ENCODE measurements around the gene RCOR2.

The RCOR2 gene

DNA sequence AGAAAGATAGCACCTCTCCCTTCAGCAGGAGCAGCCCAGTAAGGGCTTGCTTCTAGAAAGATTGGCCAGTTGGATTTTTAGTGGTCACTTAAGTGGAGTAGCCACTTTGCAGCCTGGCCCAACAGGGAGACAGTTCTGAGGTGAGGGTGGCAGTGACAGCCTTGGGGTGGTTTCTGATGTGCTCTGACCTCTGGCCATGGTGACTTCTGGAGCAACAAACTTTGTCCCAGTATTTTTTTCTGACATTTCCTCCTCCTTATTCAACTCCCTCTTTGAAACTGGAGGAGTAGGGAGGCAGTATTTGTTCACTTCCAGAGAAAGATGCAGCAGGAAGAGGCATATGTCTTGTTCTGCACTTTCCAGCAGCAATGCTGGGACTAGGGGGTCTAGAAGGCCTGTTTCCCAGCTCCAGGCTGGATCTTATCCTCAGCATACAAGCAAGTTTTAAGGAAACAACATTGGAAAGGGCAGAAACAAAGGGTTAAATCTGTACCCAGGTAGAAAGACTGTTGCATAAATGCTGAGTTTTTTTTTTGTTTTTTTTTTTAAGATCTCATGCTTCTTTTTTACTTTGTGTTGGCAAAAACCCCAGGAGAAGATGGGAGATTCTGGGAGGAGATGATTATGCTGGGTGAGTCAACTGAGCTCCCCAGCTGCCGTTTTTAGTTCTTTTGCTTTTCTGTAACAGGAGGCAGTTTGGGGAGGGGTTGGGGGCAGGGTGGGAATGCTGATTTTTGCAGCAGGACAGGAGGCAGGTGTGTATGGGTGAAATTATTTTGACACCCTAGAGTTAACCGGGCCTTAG is 37.2 kb downstream of the RCOR2 start:
- peak overlapping the region in 1 of 2 experiments; percentile 4 for H3K27ac ChIP-seq (ENCODE audit: insufficient read depth in 1 of 2, low read depth in 1 of 2, low read length in 2 of 2, poor library complexity in 1 of 2, severe bottlenecking in 2 of 2)
- peaks cover 12 to 67% (median 52%) of the 10 kb centered on the region in 4 experiments for H3K4me1 ChIP-seq (ENCODE audit: control extremely low read depth in 1 of 4, control insufficient read depth in 4 of 4, insufficient read depth in 4 of 4, low read length in 3 of 4)
- no peaks in the 10 kb centered on the region for H3K27me3 ChIP-seq (replicated peaks in 2 of 5; ENCODE audit: control insufficient read depth in 4 of 5, insufficient read depth in 5 of 5, low read length in 4 of 5)
- H3K9me3 ChIP-seq (ENCODE audit: control extremely low read depth in 1 of 5, control insufficient read depth in 4 of 5, insufficient read depth in 2 of 5, low read depth in 1 of 5, low read length in 4 of 5): no peaks in the 10 kb centered on the region
- DNase-seq: no peak
- ChIA-PET CTCF (interaction anchor here (0.9 to 9.6 kb wide), 6 partner anchors 10 to 65 kb away, joined by 3 to 71 read pairs (median 3); partner anchors contain the start of gene MARK2), POLR2A (no interaction called here)
- H3K36me3 ChIP-seq (ENCODE audit: control insufficient read depth in 4 of 4, insufficient read depth in 4 of 4, low read length in 3 of 4): peaks cover 0 to 8% (median 4%) of the 10 kb centered on the region in 4 experiments
- H3K4me3 ChIP-seq (ENCODE audit: control insufficient read depth in 1 of 7, extremely low read depth in 1 of 7, insufficient read depth in 4 of 7, low read depth in 2 of 7, low read length in 6 of 7): no peak overlapping the region
- 14% methylated on average over 1 of the region's 2 CpGs for WGBS (ENCODE audit: insufficient coverage)

DNA sequence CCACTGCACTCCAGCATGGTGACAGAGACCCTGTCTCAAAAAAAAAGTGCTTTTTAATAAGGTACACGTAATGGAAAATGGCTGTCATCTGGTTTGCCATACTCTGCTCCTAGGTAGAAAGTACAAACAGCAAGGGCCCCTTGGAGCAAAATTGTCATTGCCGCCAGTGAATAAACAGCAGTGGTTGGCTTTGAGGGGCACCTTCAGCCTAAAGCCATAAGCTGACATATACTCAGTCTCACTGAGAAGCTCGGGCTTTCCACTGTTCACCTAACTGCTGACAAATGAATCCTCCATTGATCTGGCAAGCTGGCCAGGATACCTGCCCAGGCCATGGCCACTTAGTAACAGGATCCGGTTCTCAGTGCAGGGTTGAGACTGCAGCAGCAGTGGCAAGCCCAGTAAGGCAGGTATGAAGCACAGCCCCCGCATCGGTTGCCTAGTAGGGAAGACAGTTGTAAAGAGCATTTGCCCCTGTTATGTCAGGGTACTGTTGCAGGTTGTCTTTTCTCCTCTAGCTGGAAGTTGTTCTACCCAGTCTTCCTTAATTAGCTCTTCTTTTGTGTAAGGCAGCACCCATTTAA is 39.2 kb downstream of the RCOR2 start:
- peaks cover 0 to 8% (median 5%) of the 10 kb centered on the region in 4 experiments for H3K36me3 ChIP-seq (ENCODE audit: control insufficient read depth in 4 of 4, insufficient read depth in 4 of 4, low read length in 3 of 4)
- no peaks in the 10 kb centered on the region for H3K9me3 ChIP-seq (ENCODE audit: control extremely low read depth in 1 of 5, control insufficient read depth in 4 of 5, insufficient read depth in 2 of 5, low read depth in 1 of 5, low read length in 4 of 5)
- POLR2A ChIA-PET: no interaction called here
- CTCF ChIA-PET: interaction anchor here (0.6 to 9.6 kb wide), 5 partner anchors 9 to 185 kb away, joined by 3 to 71 read pairs (median 3); partner anchors contain the start of gene MARK2
- WGBS (ENCODE audit: insufficient coverage): 94% methylated on average over 6 of the region's 6 CpGs
- H3K4me1 ChIP-seq (ENCODE audit: control extremely low read depth in 1 of 4, control insufficient read depth in 4 of 4, insufficient read depth in 4 of 4, low read length in 3 of 4): peaks cover 9 to 67% (median 54%) of the 10 kb centered on the region in 4 experiments
- H3K27me3 ChIP-seq (replicated peaks in 2 of 5; ENCODE audit: control insufficient read depth in 4 of 5, insufficient read depth in 5 of 5, low read length in 4 of 5): no peaks in the 10 kb centered on the region
- DNase-seq: no peak
- no peak overlapping the region for H3K4me3 ChIP-seq (ENCODE audit: control insufficient read depth in 1 of 7, extremely low read depth in 1 of 7, insufficient read depth in 4 of 7, low read depth in 2 of 7, low read length in 6 of 7)
- H3K27ac ChIP-seq (ENCODE audit: insufficient read depth in 1 of 2, low read depth in 1 of 2, low read length in 2 of 2, poor library complexity in 1 of 2, severe bottlenecking in 2 of 2): no peak overlapping the region

DNA sequence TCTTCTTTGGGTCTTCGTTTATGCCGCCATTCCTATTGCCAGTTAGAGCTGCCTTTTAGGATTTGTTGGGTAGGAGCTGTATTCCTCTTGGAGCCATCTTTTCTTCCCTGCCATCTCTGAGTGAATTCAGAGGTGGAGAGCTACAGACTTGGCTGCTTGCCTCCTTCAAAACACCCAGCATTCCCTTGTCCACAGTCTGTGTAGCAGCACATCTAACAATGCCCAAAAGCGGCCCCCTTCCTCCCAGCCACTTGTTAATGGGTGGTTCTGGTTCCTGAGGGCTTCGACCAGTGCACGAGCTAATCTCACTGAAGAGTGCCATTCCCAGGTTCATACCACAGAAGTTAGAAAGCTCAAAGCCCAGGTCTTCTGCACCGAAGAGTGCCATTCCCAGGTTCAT is 40.3 kb downstream of the RCOR2 start:
- WGBS (ENCODE audit: insufficient coverage): 100% methylated on average over 6 of the region's 6 CpGs
- DNase-seq: no peak
- no peak overlapping the region for H3K4me3 ChIP-seq (ENCODE audit: control insufficient read depth in 1 of 7, extremely low read depth in 1 of 7, insufficient read depth in 4 of 7, low read depth in 2 of 7, low read length in 6 of 7)
- H3K9me3 ChIP-seq (ENCODE audit: control extremely low read depth in 1 of 5, control insufficient read depth in 4 of 5, insufficient read depth in 2 of 5, low read depth in 1 of 5, low read length in 4 of 5): no peaks in the 10 kb centered on the region
- POLR2A ChIA-PET: no interaction called here
- CTCF ChIA-PET: interaction anchor here (0.7 to 9.6 kb wide), 8 partner anchors 10 to 273 kb away, joined by 3 to 71 read pairs (median 4); partner anchors contain the start of genes MARK2 and ZFTA
- no peaks in the 10 kb centered on the region for H3K27me3 ChIP-seq (replicated peaks in 2 of 5; ENCODE audit: control insufficient read depth in 4 of 5, insufficient read depth in 5 of 5, low read length in 4 of 5)
- no peak overlapping the region for H3K27ac ChIP-seq (ENCODE audit: insufficient read depth in 1 of 2, low read depth in 1 of 2, low read length in 2 of 2, poor library complexity in 1 of 2, severe bottlenecking in 2 of 2)
- peaks cover 8 to 67% (median 56%) of the 10 kb centered on the region in 4 experiments for H3K4me1 ChIP-seq (ENCODE audit: control extremely low read depth in 1 of 4, control insufficient read depth in 4 of 4, insufficient read depth in 4 of 4, low read length in 3 of 4)
- peaks cover 0 to 8% (median 5%) of the 10 kb centered on the region in 4 experiments for H3K36me3 ChIP-seq (ENCODE audit: control insufficient read depth in 4 of 4, insufficient read depth in 4 of 4, low read length in 3 of 4)

DNA sequence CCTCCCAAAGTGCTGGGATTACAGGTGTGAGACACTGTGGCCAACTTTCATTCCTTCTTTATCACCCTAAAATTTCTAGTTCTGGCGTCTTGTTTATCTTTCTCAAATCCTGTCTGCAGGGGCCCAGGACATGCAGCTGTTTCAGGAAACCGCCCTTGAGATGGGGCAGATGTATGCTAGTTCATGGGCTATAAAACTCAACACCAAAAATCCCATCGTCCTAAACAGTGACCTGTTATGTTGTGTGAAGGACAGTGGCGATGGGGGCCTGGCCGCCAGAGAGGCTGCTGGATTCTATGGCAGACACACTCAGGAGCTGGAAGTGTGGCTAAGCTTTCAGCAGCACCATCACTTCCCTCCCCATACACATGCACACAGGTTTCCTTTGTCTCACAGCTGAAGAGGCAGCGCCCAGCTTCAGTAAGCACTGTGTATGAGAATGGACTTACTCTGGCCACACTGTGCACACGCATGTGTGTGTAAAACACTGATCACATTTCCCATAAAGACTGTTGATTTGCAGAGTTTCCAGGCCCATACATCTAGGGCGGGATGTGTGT is 41.4 kb downstream of the RCOR2 start:
- POLR2A ChIA-PET: no interaction called here
- peaks cover 6 to 65% (median 55%) of the 10 kb centered on the region in 4 experiments for H3K4me1 ChIP-seq (ENCODE audit: control extremely low read depth in 1 of 4, control insufficient read depth in 4 of 4, insufficient read depth in 4 of 4, low read length in 3 of 4)
- CTCF ChIA-PET: interaction anchor here (0.8 to 9.6 kb wide), 10 partner anchors 11 to 274 kb away, joined by 3 to 71 read pairs (median 4); partner anchors contain the start of genes MARK2 and ZFTA

DNA sequence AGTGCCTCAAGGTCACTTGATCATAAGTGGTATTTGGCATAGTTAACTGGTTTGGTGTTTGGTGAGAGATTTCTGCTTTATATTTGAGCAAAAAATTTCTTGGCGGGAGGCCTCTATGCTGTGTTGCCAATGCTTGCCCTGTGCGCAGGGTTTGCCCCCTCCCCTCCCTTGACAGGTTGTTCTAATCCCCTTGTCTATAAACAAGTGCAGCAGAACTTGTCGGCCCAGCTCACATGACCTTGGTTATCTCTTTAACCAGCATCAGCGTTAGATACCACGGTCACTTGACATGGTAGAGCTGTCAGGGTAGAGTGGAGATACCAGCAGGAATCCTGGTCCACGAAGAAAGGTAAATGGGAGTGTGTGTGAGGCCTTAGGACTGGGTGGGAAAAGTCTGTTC is 42.5 kb downstream of the RCOR2 start:
- DNase-seq: no peak
- Histone ChIP-seq H3K36me3 (ENCODE audit: control insufficient read depth in 4 of 4, insufficient read depth in 4 of 4, low read length in 3 of 4) (peaks cover 0 to 8% (median 5%) of the 10 kb centered on the region in 4 experiments), H3K4me1 (ENCODE audit: control extremely low read depth in 1 of 4, control insufficient read depth in 4 of 4, insufficient read depth in 4 of 4, low read length in 3 of 4) (peaks cover 11 to 65% (median 56%) of the 10 kb centered on the region in 4 experiments), H3K27me3 (replicated peaks in 2 of 5; ENCODE audit: control insufficient read depth in 4 of 5, insufficient read depth in 5 of 5, low read length in 4 of 5) (no peaks in the 10 kb centered on the region), H3K9me3 (ENCODE audit: control extremely low read depth in 1 of 5, control insufficient read depth in 4 of 5, insufficient read depth in 2 of 5, low read depth in 1 of 5, low read length in 4 of 5) (no peaks in the 10 kb centered on the region), H3K4me3 (ENCODE audit: control insufficient read depth in 1 of 7, extremely low read depth in 1 of 7, insufficient read depth in 4 of 7, low read depth in 2 of 7, low read length in 6 of 7) (no peak overlapping the region), H3K27ac (ENCODE audit: insufficient read depth in 1 of 2, low read depth in 1 of 2, low read length in 2 of 2, poor library complexity in 1 of 2, severe bottlenecking in 2 of 2) (no peak overlapping the region)
- WGBS (ENCODE audit: insufficient coverage): 100% methylated on average over 1 of the region's 6 CpGs
- ChIA-PET POLR2A (no interaction called here), CTCF (interaction anchor here (0.8 to 9.6 kb wide), 9 partner anchors 12 to 160 kb away, joined by 3 to 71 read pairs (median 3); partner anchors contain the start of gene MARK2)

More for the DNA sequence above, 41.4 kb downstream of the RCOR2 start:
- Histone ChIP-seq H3K4me3 (ENCODE audit: control insufficient read depth in 1 of 7, extremely low read depth in 1 of 7, insufficient read depth in 4 of 7, low read depth in 2 of 7, low read length in 6 of 7) (no peak overlapping the region), H3K27ac (ENCODE audit: insufficient read depth in 1 of 2, low read depth in 1 of 2, low read length in 2 of 2, poor library complexity in 1 of 2, severe bottlenecking in 2 of 2) (no peak overlapping the region), H3K36me3 (ENCODE audit: control insufficient read depth in 4 of 4, insufficient read depth in 4 of 4, low read length in 3 of 4) (peaks cover 0 to 8% (median 5%) of the 10 kb centered on the region in 4 experiments), H3K9me3 (ENCODE audit: control extremely low read depth in 1 of 5, control insufficient read depth in 4 of 5, insufficient read depth in 2 of 5, low read depth in 1 of 5, low read length in 4 of 5) (no peaks in the 10 kb centered on the region), H3K27me3 (replicated peaks in 2 of 5; ENCODE audit: control insufficient read depth in 4 of 5, insufficient read depth in 5 of 5, low read length in 4 of 5) (no peaks in the 10 kb centered on the region)
- WGBS (ENCODE audit: insufficient coverage): 82% methylated on average over 3 of the region's 8 CpGs
- DNase-seq: no peak

DNA sequence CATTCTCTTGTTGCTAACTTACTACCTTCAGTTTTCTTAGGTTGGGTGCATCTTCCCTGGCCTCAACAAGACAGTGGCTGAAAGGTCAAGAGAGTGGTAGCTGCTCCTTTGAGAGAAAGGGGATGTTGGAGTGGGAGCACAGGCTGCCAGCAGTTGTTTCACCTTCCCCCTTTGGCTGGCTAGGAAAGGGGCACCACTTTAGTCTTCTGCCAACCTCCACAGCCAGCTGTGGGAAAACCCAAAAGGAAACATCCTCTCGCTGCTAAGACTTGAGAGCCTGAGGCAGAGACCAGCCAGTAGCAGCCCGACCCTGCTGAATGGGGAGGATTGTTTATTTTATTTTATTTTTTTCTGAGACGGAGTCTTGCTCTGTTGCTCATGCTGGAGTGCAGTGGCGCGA is 43.7 kb downstream of the RCOR2 start:
- H3K9me3 ChIP-seq (ENCODE audit: control extremely low read depth in 1 of 5, control insufficient read depth in 4 of 5, insufficient read depth in 2 of 5, low read depth in 1 of 5, low read length in 4 of 5): no peaks in the 10 kb centered on the region
- CTCF ChIA-PET: interaction anchor here (0.6 to 9.6 kb wide), 22 partner anchors 10 to 276 kb away, joined by 3 to 71 read pairs (median 4); partner anchors contain the start of gene MARK2
- peaks cover 13 to 73% (median 65%) of the 10 kb centered on the region in 4 experiments for H3K4me1 ChIP-seq (ENCODE audit: control extremely low read depth in 1 of 4, control insufficient read depth in 4 of 4, insufficient read depth in 4 of 4, low read length in 3 of 4)
- no peaks in the 10 kb centered on the region for H3K27me3 ChIP-seq (replicated peaks in 2 of 5; ENCODE audit: control insufficient read depth in 4 of 5, insufficient read depth in 5 of 5, low read length in 4 of 5)
- 81% methylated on average over 4 of the region's 5 CpGs for WGBS (ENCODE audit: insufficient coverage)
- peak overlapping the region in 1 of 2 experiments; percentile 12 for H3K27ac ChIP-seq (ENCODE audit: insufficient read depth in 1 of 2, low read depth in 1 of 2, low read length in 2 of 2, poor library complexity in 1 of 2, severe bottlenecking in 2 of 2)
- no peak for DNase-seq
- peaks cover 0 to 5% (median 2%) of the 10 kb centered on the region in 4 experiments for H3K36me3 ChIP-seq (ENCODE audit: control insufficient read depth in 4 of 4, insufficient read depth in 4 of 4, low read length in 3 of 4)
- no peak overlapping the region for H3K4me3 ChIP-seq (ENCODE audit: control insufficient read depth in 1 of 7, extremely low read depth in 1 of 7, insufficient read depth in 4 of 7, low read depth in 2 of 7, low read length in 6 of 7)
- POLR2A ChIA-PET: no interaction called here
